Measurements from ENCODE around the gene HCFC2. TPM values are rescaled to one million over a fixed set of nuclear protein-coding genes. Genes with fewer than 3 reads are reported as not detected.
A peak's percentile ranks its signal among the peaks of the same experiment; 100 is the strongest.

The HCFC2 gene
- polyA plus RNA-seq, 1 donor = 12.2 TPM

DNA sequence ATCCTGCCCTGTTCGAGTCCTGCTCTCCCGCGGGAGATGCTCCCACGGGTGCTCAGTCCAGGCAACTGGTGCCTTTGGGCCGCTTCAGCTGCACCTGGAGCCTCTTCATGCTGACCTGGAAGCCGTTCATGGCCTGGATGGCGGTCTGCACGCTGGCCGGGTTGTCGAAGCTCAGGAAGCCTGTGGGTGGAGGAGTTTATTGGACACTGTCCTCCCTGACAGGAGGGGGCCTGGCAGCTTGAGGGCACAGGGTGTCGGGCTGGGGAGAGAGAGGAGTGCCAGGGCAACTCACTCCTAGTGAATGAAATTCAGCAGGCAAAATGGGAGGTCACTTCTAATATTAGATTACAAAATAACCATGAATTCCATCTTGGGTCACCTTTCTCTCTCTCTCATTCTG lies 83.0 kb downstream of the HCFC2 start:
- DNase-seq = no peak
- Histone ChIP-seq H3K4me3 (ENCODE audit: low read length) (no peak overlapping the region), H3K9me3 (ENCODE audit: control insufficient read depth, low read depth, low read length) (no peaks in the 10 kb centered on the region), H3K4me1 (ENCODE audit: control insufficient read depth, insufficient read depth, low read length) (no peaks in the 10 kb centered on the region), H3K27me3 (ENCODE audit: control insufficient read depth, insufficient read depth, low read length) (peaks cover 3% of the 10 kb centered on the region), H3K36me3 (ENCODE audit: control insufficient read depth, insufficient read depth, low read length) (no peaks in the 10 kb centered on the region), H3K27ac (ENCODE audit: low read length) (no peak overlapping the region)
- WGBS (ENCODE audit: insufficient coverage, low lambda C conversion rate) = no CpG with 5 or more reads among the region's 11 CpGs

DNA sequence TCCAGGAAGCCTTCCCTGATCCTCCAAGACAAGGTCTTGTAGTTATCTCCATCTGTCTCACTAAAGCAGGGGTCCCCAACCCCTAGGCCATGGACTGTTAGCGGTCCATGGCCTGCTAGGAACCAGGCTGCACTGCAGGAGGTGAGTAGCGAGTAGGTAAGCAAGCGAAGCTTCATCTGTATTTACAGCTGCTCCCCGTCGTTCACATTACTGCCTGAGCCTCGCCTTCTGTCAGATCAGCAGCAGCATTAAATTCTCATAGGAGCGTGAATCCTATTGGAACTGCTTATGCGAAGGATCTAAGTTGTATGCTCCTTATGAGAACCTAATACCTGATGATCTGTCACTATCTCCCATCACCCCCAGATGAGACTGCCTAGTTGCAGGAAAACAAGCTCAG lies 86.1 kb downstream of the HCFC2 start:
- H3K4me1 ChIP-seq (ENCODE audit: control insufficient read depth, insufficient read depth, low read length) = no peaks in the 10 kb centered on the region
- no peak overlapping the region for H3K27ac ChIP-seq (ENCODE audit: low read length)
- no peaks in the 10 kb centered on the region for H3K9me3 ChIP-seq (ENCODE audit: control insufficient read depth, low read depth, low read length)
- H3K36me3 ChIP-seq (ENCODE audit: control insufficient read depth, insufficient read depth, low read length) = no peaks in the 10 kb centered on the region
- WGBS (ENCODE audit: insufficient coverage, low lambda C conversion rate) = no CpG with 5 or more reads among the region's 8 CpGs
- no peak overlapping the region for H3K4me3 ChIP-seq (ENCODE audit: low read length)
- peak in 1 of 2 donors; percentile 9 for DNase-seq
- H3K27me3 ChIP-seq (ENCODE audit: control insufficient read depth, insufficient read depth, low read length) = no peaks in the 10 kb centered on the region

DNA sequence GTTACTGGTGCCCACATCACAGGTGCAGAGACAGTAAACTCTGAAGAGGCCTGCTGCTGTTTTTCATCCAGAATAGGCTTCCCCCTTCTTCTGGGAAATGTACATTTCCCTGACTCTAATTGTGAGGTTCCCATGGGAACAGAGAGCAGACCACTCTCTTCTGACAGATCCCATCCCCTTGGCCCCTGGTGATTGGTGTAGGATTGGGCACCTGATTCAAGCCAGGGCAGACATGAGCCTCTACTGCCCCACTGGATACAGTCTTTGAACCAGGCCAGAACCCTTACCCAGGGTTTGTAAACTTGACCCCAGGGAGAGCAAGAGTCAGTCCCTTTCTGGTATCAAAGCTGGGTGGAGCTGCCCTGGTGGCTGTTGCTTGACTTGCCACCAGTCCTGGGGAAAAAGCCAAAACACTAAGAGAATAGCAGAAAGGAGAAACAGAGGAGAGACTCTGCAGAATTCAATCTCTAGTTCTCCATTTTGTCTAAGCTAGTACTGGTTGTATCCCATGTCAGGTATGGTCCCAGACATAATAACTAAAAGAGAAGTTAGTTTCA lies 88.4 kb downstream of the HCFC2 start:
- Histone ChIP-seq H3K36me3 (ENCODE audit: control insufficient read depth, insufficient read depth, low read length) (no peaks in the 10 kb centered on the region), H3K4me3 (ENCODE audit: low read length) (no peak overlapping the region), H3K9me3 (ENCODE audit: control insufficient read depth, low read depth, low read length) (no peaks in the 10 kb centered on the region), H3K27me3 (ENCODE audit: control insufficient read depth, insufficient read depth, low read length) (no peaks in the 10 kb centered on the region), H3K27ac (ENCODE audit: low read length) (no peak overlapping the region), H3K4me1 (ENCODE audit: control insufficient read depth, insufficient read depth, low read length) (no peaks in the 10 kb centered on the region)
- no peak for DNase-seq

DNA sequence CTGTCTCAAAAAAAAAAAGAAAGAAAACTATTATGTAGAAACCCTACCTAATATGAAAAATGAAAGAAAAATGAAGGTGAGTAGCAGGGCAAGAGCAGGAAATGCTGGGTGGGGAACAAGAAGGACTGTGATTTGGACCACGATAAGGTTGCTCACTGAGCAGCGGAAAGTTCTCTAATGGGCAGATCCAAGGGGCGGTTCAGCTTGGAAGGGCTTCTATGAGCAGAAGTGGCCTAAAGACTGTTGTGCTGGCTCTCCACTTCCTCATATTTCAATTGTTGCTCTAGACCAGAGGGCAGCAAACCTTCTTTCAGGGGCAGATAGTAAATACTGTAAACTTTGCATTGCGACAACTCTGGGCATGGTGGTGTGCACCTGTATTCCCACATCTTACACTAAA lies 90.0 kb downstream of the HCFC2 start:
- no peak overlapping the region for H3K4me3 ChIP-seq (ENCODE audit: low read length)
- H3K4me1 ChIP-seq (ENCODE audit: control insufficient read depth, insufficient read depth, low read length) = no peaks in the 10 kb centered on the region
- H3K27ac ChIP-seq (ENCODE audit: low read length) = no peak overlapping the region
- no peaks in the 10 kb centered on the region for H3K27me3 ChIP-seq (ENCODE audit: control insufficient read depth, insufficient read depth, low read length)
- DNase-seq = no peak
- WGBS (ENCODE audit: insufficient coverage, low lambda C conversion rate) = no CpG with 5 or more reads among the region's 4 CpGs
- no peaks in the 10 kb centered on the region for H3K9me3 ChIP-seq (ENCODE audit: control insufficient read depth, low read depth, low read length)
- H3K36me3 ChIP-seq (ENCODE audit: control insufficient read depth, insufficient read depth, low read length) = no peaks in the 10 kb centered on the region

DNA sequence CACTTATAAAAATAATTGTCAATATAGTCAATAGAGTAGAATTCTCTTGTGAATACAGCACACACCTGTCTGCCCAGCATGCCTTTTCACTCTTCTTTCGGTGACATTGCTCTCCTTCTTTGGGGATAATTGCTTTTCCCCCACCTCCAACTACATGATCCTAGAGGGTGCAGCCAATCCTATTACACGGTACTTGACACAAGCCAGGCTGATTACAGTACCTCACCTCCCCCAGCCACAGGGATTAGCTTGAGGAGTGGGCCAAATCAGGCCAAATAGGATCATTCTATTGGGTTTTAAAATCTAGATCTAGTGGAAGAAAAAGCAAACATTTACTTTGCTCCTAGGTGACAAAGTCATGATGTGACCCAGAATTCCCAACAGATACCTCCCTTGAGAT lies 90.5 kb downstream of the HCFC2 start:
- Histone ChIP-seq H3K27me3 (ENCODE audit: control insufficient read depth, insufficient read depth, low read length) (no peaks in the 10 kb centered on the region), H3K4me1 (ENCODE audit: control insufficient read depth, insufficient read depth, low read length) (no peaks in the 10 kb centered on the region), H3K9me3 (ENCODE audit: control insufficient read depth, low read depth, low read length) (no peaks in the 10 kb centered on the region), H3K4me3 (ENCODE audit: low read length) (no peak overlapping the region), H3K27ac (ENCODE audit: low read length) (no peak overlapping the region), H3K36me3 (ENCODE audit: control insufficient read depth, insufficient read depth, low read length) (no peaks in the 10 kb centered on the region)
- DNase-seq = no peak
- no CpG with 5 or more reads among the region's 2 CpGs for WGBS (ENCODE audit: insufficient coverage, low lambda C conversion rate)

Other genes starting within 250 kb of the HCFC2 start
- gene NT5DC3, start 223.3 kb upstream of the HCFC2 start, polyA plus RNA-seq = 6.6 TPM
- 810 TPM for gene HSP90B1, start 134.1 kb upstream of the HCFC2 start, polyA plus RNA-seq
- gene TDG, start 98.7 kb upstream of the HCFC2 start, polyA plus RNA-seq = 44.8 TPM
- gene GLT8D2, start 14.3 kb upstream of the HCFC2 start, polyA plus RNA-seq = 15.2 TPM
- 38.7 TPM for gene NFYB, start 73.7 kb downstream of the HCFC2 start, polyA plus RNA-seq
- gene TXNRD1, start 151.2 kb downstream of the HCFC2 start, polyA plus RNA-seq = 32.7 TPM
- 2.4 TPM for gene EID3, start 239.2 kb downstream of the HCFC2 start, polyA plus RNA-seq

Measured in large intestine (tissue), 3 donors.